Measurements from ENCODE around the gene NECAP2.

GRCh38 chr1:16394977-16395376 lies 45.5 kb upstream of the NECAP2 start:
- TF ChIP-seq EP300 (IDR thresholded peaks at IDR 0.05) (no peak), POLR2AphosphoS5 (IDR thresholded peaks at IDR 0.05) (no peak)

Data from stomach (tissue), 4 donors.